ENCODE measurements around the gene DAW1.
A peak's percentile ranks its signal among the peaks of the same experiment; 100 is the strongest.

DAW1 gene

GRCh38 chr2:227861011-227861410 lies 10.4 kb upstream of the DAW1 start:
- TF ChIP-seq, protein P1, sequence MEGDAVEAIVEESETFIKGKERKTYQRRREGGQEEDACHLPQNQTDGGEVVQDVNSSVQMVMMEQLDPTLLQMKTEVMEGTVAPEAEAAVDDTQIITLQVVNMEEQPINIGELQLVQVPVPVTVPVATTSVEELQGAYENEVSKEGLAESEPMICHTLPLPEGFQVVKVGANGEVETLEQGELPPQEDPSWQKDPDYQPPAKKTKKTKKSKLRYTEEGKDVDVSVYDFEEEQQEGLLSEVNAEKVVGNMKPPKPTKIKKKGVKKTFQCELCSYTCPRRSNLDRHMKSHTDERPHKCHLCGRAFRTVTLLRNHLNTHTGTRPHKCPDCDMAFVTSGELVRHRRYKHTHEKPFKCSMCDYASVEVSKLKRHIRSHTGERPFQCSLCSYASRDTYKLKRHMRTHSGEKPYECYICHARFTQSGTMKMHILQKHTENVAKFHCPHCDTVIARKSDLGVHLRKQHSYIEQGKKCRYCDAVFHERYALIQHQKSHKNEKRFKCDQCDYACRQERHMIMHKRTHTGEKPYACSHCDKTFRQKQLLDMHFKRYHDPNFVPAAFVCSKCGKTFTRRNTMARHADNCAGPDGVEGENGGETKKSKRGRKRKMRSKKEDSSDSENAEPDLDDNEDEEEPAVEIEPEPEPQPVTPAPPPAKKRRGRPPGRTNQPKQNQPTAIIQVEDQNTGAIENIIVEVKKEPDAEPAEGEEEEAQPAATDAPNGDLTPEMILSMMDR (IDR thresholded peaks at IDR 0.05): no peak
- Histone ChIP-seq H3K9me3 (no peaks in the 10 kb centered on the region), H3K27ac (no peak overlapping the region), H3K4me3 (ENCODE audit: low read depth in 1 of 2, low read length in 1 of 2) (no peak overlapping the region), H3K27me3 (peaks cover 9% of the 10 kb centered on the region), H3K36me3 (no peaks in the 10 kb centered on the region), H3K4me1 (ENCODE audit: control insufficient read depth in 1 of 2, insufficient read depth in 1 of 2, low read depth in 1 of 2, low read length in 1 of 2) (peaks cover 17 to 18% of the 10 kb centered on the region in 2 experiments)

GRCh38 chr2:227862227-227862740 lies 9.1 kb upstream of the DAW1 start:
- no peaks in the 10 kb centered on the region for H3K9me3 ChIP-seq
- no peak overlapping the region for H3K4me3 ChIP-seq (ENCODE audit: low read depth in 1 of 2, low read length in 1 of 2)
- no peak overlapping the region for H3K27ac ChIP-seq
- H3K36me3 ChIP-seq: no peaks in the 10 kb centered on the region
- TF ChIP-seq, protein P1 (IDR thresholded peaks at IDR 0.05): peak; percentile 71
- peaks cover 17 to 18% of the 10 kb centered on the region in 2 experiments for H3K4me1 ChIP-seq (ENCODE audit: control insufficient read depth in 1 of 2, insufficient read depth in 1 of 2, low read depth in 1 of 2, low read length in 1 of 2)
- peaks cover 17% of the 10 kb centered on the region for H3K27me3 ChIP-seq

DNA sequence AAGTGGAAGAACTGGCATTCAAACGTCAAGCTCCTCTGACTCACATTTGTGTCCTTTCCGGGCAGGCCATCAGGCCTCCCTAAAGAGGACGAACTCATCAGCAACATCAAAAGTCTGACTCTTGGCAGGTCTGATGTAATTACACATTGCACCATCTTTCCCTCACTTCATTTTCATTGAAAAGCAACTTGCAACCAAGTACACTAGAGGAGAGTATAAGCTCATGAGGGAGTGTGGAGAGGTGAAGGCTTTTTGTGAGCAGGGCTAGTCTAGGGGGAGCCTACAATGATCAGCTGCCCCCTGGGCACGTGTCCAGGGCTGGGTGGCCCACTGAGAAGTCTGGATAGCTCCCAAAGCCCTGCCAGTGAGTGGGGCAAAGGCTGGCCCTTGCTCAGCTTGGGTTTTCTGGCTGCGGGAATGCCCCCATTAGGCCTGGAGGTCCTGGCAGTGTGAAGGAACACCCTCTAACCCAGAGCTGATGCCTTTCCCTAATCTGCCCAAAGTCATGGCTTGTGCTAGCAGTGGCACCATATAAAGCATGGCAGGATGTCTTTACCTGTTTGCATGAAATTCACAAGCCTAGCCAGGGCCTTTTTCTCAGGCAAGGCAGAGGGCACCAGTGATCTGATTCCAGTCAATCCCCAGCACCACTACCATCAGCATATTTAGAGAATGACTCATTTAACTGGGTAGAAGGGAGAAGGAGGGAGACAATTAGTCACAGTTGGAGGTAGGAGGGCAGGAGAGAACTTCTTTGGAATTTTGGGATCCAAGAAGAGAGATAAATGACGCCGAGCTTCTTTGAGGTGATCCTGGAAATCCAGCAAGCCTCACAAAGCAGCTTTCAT lies 8.5 kb upstream of the DAW1 start:
- peaks cover 17% of the 10 kb centered on the region for H3K27me3 ChIP-seq
- no peak overlapping the region for H3K4me3 ChIP-seq (ENCODE audit: low read depth in 1 of 2, low read length in 1 of 2)
- no peaks in the 10 kb centered on the region for H3K9me3 ChIP-seq
- TF ChIP-seq, protein P1 (IDR thresholded peaks at IDR 0.05): no peak
- no peaks in the 10 kb centered on the region for H3K36me3 ChIP-seq
- peaks cover 14 to 15% of the 10 kb centered on the region in 2 experiments for H3K4me1 ChIP-seq (ENCODE audit: control insufficient read depth in 1 of 2, insufficient read depth in 1 of 2, low read depth in 1 of 2, low read length in 1 of 2)
- no peak overlapping the region for H3K27ac ChIP-seq

DNA sequence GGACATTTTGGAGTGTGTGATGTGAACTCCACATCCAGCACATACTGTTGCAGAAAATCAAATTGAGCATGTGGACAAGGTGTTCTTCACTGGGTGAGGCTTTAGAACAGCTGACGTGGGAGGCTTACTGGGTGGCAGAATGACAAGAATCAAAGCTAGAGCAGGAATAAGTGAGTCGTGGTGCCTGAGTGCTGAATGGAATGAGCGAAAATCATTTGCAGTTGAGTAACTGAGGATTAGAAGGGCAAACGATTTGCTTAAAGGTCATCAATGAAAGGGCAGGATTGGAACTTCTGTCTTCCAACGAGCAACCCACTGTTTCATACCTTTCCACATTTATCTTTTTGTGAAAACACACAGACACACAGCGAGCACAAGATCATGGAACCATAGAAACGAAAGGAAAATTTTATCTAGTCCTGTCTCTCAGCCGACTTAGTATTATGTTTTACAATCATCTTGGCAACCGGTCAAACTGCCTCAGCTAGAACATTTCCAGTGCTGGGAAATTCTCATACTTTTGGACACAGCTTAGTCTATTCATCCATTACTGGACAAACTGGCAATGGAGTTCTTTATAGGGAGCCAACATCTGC lies 7.2 kb upstream of the DAW1 start:
- no peak overlapping the region for H3K4me3 ChIP-seq (ENCODE audit: low read depth in 1 of 2, low read length in 1 of 2)
- no peaks in the 10 kb centered on the region for H3K9me3 ChIP-seq
- peaks cover 17% of the 10 kb centered on the region for H3K27me3 ChIP-seq
- H3K36me3 ChIP-seq: no peaks in the 10 kb centered on the region
- TF ChIP-seq, protein P1 (IDR thresholded peaks at IDR 0.05): no peak
- H3K4me1 ChIP-seq (ENCODE audit: control insufficient read depth in 1 of 2, insufficient read depth in 1 of 2, low read depth in 1 of 2, low read length in 1 of 2): peaks cover 15 to 24% of the 10 kb centered on the region in 2 experiments
- H3K27ac ChIP-seq: no peak overlapping the region

GRCh38 chr2:227865291-227865690 lies 6.1 kb upstream of the DAW1 start:
- H3K36me3 ChIP-seq: no peaks in the 10 kb centered on the region
- TF ChIP-seq, protein P1 (IDR thresholded peaks at IDR 0.05): no peak
- H3K27me3 ChIP-seq: peaks cover 17% of the 10 kb centered on the region
- H3K9me3 ChIP-seq: no peaks in the 10 kb centered on the region
- H3K4me3 ChIP-seq (ENCODE audit: low read depth in 1 of 2, low read length in 1 of 2): no peak overlapping the region
- peaks cover 15 to 24% of the 10 kb centered on the region in 2 experiments for H3K4me1 ChIP-seq (ENCODE audit: control insufficient read depth in 1 of 2, insufficient read depth in 1 of 2, low read depth in 1 of 2, low read length in 1 of 2)
- no peak overlapping the region for H3K27ac ChIP-seq

Measured in neutrophil (primary cell).